Osteoblast (primary cell): ENCODE data around the gene IGSF6. TPM values are rescaled to one million over a fixed set of nuclear protein-coding genes. Genes with fewer than 3 reads are reported as not detected.

ENCODE experiments used
- DNase-seq: peaks from one replicate; pipeline ENCODE4 v3.0.0; 2011; ENCODE audit warnings: low spot score, mixed read lengths; ENCODE audit not compliant: insufficient read length; ENCODE audit errors: missing footprints
- H2AFZ ChIP-seq: 2 replicates; pipeline ENCODE4 v1.6.0; 2011; ENCODE audit warnings: mild to moderate bottlenecking, low read length
- H3K27ac ChIP-seq: 2 replicates; pipeline ENCODE4 v1.5.1; 2011; ENCODE audit warnings: mild to moderate bottlenecking, low read depth, low read length, moderate library complexity
- H3K27me3 ChIP-seq: 2 replicates; pipeline ENCODE4 v1.6.0; 2012; ENCODE audit warnings: mild to moderate bottlenecking, control low read depth, inconsistent platforms, low read length, moderate library complexity; ENCODE audit not compliant: insufficient read depth
- H3K36me3 ChIP-seq: 2 replicates; pipeline ENCODE4 v1.5.1; 2011; ENCODE audit warnings: mild to moderate bottlenecking, low read length, control low read depth, moderate library complexity; ENCODE audit not compliant: insufficient read depth
- H3K4me1 ChIP-seq: 2 replicates; pipeline ENCODE4 v1.5.1; 2011; ENCODE audit warnings: mild to moderate bottlenecking, low read length, control low read depth, moderate library complexity; ENCODE audit not compliant: insufficient read depth
- H3K4me2 ChIP-seq: 2 replicates; pipeline ENCODE4 v1.6.0; 2011; ENCODE audit warnings: mild to moderate bottlenecking, low read length; ENCODE audit not compliant: insufficient read depth
- H3K4me3 ChIP-seq: fragments of 200-600 bp; sonication (generic); 3 replicates; pipeline ENCODE4 v1.5.1; 2012; ENCODE audit warnings: mild to moderate bottlenecking, low read length, inconsistent platforms; ENCODE audit not compliant: insufficient read depth
- H3K79me2 ChIP-seq: 2 replicates; pipeline ENCODE4 v1.6.0; 2012; ENCODE audit warnings: mild to moderate bottlenecking, low read length, control low read depth, inconsistent platforms; ENCODE audit not compliant: insufficient read depth
- H3K9me3 ChIP-seq: 2 replicates; pipeline ENCODE4 v1.5.1; 2011; ENCODE audit warnings: low read depth, low read length, control low read depth
- H4K20me1 ChIP-seq: 2 replicates; pipeline ENCODE4 v1.6.0; 2012; ENCODE audit warnings: mild to moderate bottlenecking, low read length, control low read depth; ENCODE audit not compliant: insufficient read depth
- total RNA-seq: library from RNA; depleted of rRNA; stranded (reverse); fragments of >200 nt; gene quantifications from 2 replicates; pipeline ENCODE4 v1.2.3, GENCODE V29; 2012
- TF ChIP-seq, protein P1 (sequence below): IDR thresholded peaks from 2 replicates; pipeline ENCODE4 v1.5.1; 2011; ENCODE audit warnings: mild to moderate bottlenecking, low read depth, low read length, moderate library complexity; ENCODE audit errors: extremely low read depth

Gene IGSF6
- total RNA-seq, 1 donor: 0.36 TPM

DNA sequence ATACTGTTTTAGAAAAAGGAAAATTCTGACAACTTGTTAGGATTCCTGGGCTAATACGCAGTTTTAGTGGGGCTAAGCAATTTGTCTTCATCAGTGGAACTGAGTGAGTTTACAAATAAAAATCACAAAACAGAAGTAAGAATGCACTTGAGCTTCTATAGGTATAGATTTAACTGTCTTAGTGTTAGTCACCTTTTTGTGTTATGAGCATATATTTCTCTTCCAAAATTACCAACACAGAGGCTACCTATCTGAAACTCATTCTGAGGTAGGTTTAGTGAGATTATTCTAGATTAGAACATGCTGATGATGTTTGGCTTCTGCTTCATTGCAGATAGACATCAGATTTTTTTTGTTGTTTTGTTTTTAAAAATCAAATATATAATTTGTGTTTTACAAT lies 29.9 kb downstream of the IGSF6 start:
- H3K27ac ChIP-seq: no peak overlapping the region
- peaks cover 7% of the 10 kb centered on the region for H3K36me3 ChIP-seq
- no peaks in the 10 kb centered on the region for H3K9me3 ChIP-seq
- TF ChIP-seq, protein P1, sequence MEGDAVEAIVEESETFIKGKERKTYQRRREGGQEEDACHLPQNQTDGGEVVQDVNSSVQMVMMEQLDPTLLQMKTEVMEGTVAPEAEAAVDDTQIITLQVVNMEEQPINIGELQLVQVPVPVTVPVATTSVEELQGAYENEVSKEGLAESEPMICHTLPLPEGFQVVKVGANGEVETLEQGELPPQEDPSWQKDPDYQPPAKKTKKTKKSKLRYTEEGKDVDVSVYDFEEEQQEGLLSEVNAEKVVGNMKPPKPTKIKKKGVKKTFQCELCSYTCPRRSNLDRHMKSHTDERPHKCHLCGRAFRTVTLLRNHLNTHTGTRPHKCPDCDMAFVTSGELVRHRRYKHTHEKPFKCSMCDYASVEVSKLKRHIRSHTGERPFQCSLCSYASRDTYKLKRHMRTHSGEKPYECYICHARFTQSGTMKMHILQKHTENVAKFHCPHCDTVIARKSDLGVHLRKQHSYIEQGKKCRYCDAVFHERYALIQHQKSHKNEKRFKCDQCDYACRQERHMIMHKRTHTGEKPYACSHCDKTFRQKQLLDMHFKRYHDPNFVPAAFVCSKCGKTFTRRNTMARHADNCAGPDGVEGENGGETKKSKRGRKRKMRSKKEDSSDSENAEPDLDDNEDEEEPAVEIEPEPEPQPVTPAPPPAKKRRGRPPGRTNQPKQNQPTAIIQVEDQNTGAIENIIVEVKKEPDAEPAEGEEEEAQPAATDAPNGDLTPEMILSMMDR: no peak
- no peak overlapping the region for H3K4me3 ChIP-seq
- no peak for DNase-seq
- no peak overlapping the region for H2AFZ ChIP-seq
- no peaks in the 10 kb centered on the region for H4K20me1 ChIP-seq
- H3K79me2 ChIP-seq: peaks cover 64% of the 10 kb centered on the region
- no peaks in the 10 kb centered on the region for H3K27me3 ChIP-seq
- peaks cover 19% of the 10 kb centered on the region for H3K4me1 ChIP-seq
- no peak overlapping the region for H3K4me2 ChIP-seq

DNA sequence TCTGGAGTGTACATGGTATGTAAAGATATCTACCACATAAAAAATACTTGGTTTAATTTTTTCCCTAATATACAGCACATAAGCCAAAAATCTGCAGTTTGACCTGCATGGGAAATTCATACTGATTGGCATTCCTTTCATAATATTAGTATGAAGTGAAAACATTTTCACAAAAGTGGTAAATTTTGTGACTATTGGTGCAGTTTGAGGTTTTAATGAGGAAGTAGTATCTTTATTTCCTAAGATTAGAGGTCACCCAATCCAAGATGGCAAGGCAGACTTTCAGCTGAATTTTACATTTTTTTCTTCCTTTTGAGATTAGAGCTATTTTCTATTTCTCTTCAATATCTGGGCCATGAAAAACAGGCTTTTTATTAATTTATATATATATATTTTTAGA lies 31.8 kb downstream of the IGSF6 start:
- peaks cover 80% of the 10 kb centered on the region for H3K79me2 ChIP-seq

DNA sequence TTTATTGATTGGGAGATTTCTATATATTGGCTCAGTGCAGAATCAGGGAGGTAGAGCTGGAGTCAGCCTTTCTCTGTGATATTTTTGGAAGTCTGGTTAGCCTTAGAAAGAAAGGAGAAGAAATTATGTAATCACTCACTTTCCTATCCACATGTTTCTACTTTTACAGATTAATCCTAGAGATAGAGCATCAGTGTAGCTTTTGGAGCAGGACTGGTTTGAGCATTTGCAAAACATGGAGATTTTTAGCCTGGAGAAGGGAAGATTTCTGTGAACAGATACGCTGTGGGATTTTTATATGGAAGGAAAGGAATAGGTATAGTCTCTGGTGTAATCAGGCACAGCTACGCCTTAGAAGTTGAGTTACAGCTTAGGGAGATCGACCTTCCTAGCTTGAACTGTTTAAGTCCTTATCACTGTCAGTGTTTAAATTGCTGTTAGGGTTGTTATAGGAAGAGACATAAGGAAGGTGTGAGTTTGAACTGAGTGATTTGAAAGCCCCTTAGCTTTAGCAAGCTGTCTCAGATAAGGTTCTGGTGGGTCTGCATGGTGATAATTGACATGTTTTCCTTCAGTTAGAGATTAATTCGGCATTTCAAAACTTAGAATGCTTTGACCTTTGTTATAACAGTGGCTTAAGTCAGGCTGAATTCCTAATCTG lies 32.5 kb downstream of the IGSF6 start:
- no peak overlapping the region for H2AFZ ChIP-seq
- H3K27ac ChIP-seq: no peak overlapping the region
- TF ChIP-seq, protein P1: no peak
- peaks cover 21% of the 10 kb centered on the region for H3K36me3 ChIP-seq
- DNase-seq: peak; percentile 14
- H3K9me3 ChIP-seq: no peaks in the 10 kb centered on the region
- H3K4me3 ChIP-seq: no peak overlapping the region
- H4K20me1 ChIP-seq: peaks cover 4% of the 10 kb centered on the region
- H3K4me1 ChIP-seq: no peaks in the 10 kb centered on the region
- H3K4me2 ChIP-seq: no peak overlapping the region
- peaks cover 81% of the 10 kb centered on the region for H3K79me2 ChIP-seq
- H3K27me3 ChIP-seq: no peaks in the 10 kb centered on the region

More for the DNA sequence above, 31.8 kb downstream of the IGSF6 start:
- Histone ChIP-seq H3K4me3 (no peak overlapping the region), H3K4me1 (no peaks in the 10 kb centered on the region), H2AFZ (no peak overlapping the region), H3K27ac (no peak overlapping the region), H3K4me2 (no peak overlapping the region), H3K9me3 (no peaks in the 10 kb centered on the region), H3K27me3 (no peaks in the 10 kb centered on the region), H3K36me3 (peaks cover 16% of the 10 kb centered on the region), H4K20me1 (peaks cover 2% of the 10 kb centered on the region)
- no peak for DNase-seq
- TF ChIP-seq, protein P1: no peak

DNA sequence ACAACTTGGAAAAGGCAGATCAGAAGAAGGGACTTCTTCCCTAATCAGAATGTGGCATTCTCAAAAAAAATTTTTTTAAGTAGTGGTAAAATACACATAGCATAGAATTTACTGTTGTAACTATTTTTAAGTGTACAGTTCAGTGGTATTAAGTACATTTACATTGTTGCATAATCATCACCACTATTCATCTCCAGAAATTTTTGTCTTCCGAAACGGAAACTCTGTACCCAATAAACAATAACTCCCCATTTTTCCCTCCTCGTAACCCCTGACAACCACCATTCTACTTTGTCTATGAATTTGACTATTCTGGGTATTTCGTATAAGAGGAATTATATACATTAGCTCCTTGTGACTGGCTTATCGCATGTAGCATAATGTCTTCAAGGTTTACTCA lies 34.1 kb downstream of the IGSF6 start:
- no peak overlapping the region for H3K4me2 ChIP-seq
- H4K20me1 ChIP-seq: peaks cover 4% of the 10 kb centered on the region
- TF ChIP-seq, protein P1: no peak
- H3K36me3 ChIP-seq: peaks cover 27% of the 10 kb centered on the region
- H3K4me3 ChIP-seq: no peak overlapping the region
- no peaks in the 10 kb centered on the region for H3K9me3 ChIP-seq
- peaks cover 87% of the 10 kb centered on the region for H3K79me2 ChIP-seq
- peaks cover 6% of the 10 kb centered on the region for H3K4me1 ChIP-seq
- no peak overlapping the region for H3K27ac ChIP-seq
- DNase-seq: no peak
- no peaks in the 10 kb centered on the region for H3K27me3 ChIP-seq
- no peak overlapping the region for H2AFZ ChIP-seq
